GM19452 (cell line): ENCODE results near the gene CTNNBIP1.

Source experiments
- ATAC-seq: cut with Tn5 transposase; IDR thresholded peaks from one replicate; pipeline ENCODE4 v1.9.1; 2021; ENCODE audit not compliant: unreplicated experiment

CTNNBIP1 gene

GRCh38 chr1:9858293-9859035 is 51.6 kb downstream of the CTNNBIP1 start:
- no peak for ATAC-seq

GRCh38 chr1:9855186-9855585 is 54.9 kb downstream of the CTNNBIP1 start:
- ATAC-seq, result no peak

GRCh38 chr1:9853249-9853595 is 56.8 kb downstream of the CTNNBIP1 start:
- ATAC-seq, result no peak

- ATAC-seq, result no peak
Observed at GRCh38 chr1:9852410-9853248, 57.4 kb downstream of the CTNNBIP1 start.

GRCh38 chr1:9852004-9852403 is 58.1 kb downstream of the CTNNBIP1 start:
- no peak for ATAC-seq

- no peak for ATAC-seq
Observed at GRCh38 chr1:9850442-9851162, 59.5 kb downstream of the CTNNBIP1 start.

- no peak for ATAC-seq
Observed at GRCh38 chr1:9849691-9850441, 60.2 kb downstream of the CTNNBIP1 start.

GRCh38 chr1:9848022-9848421 is 62.0 kb downstream of the CTNNBIP1 start:
- ATAC-seq, result no peak

- ATAC-seq, result no peak
Observed at GRCh38 chr1:9847269-9847668, 62.8 kb downstream of the CTNNBIP1 start.

GRCh38 chr1:9846611-9847171 is 63.4 kb downstream of the CTNNBIP1 start:
- no peak for ATAC-seq

GRCh38 chr1:9845914-9846313 is 64.2 kb downstream of the CTNNBIP1 start:
- no peak for ATAC-seq

- ATAC-seq, result no peak
Observed at GRCh38 chr1:9844756-9845155, 65.3 kb downstream of the CTNNBIP1 start.

- ATAC-seq, result no peak
Observed at GRCh38 chr1:9844106-9844505, 66.0 kb downstream of the CTNNBIP1 start.

GRCh38 chr1:9843576-9843945 is 66.5 kb downstream of the CTNNBIP1 start:
- no peak for ATAC-seq

- ATAC-seq, result no peak
Observed at GRCh38 chr1:9842781-9843575, 67.1 kb downstream of the CTNNBIP1 start.

GRCh38 chr1:9842073-9842711 is 67.9 kb downstream of the CTNNBIP1 start:
- ATAC-seq, result no peak

GRCh38 chr1:9841460-9841859 is 68.6 kb downstream of the CTNNBIP1 start:
- no peak for ATAC-seq

- ATAC-seq, result no peak
Observed at GRCh38 chr1:9840176-9840575, 69.9 kb downstream of the CTNNBIP1 start.

GRCh38 chr1:9838946-9839345 is 71.1 kb downstream of the CTNNBIP1 start:
- ATAC-seq, result no peak

- no peak for ATAC-seq
Observed at GRCh38 chr1:9836632-9836960, 73.5 kb downstream of the CTNNBIP1 start.
